Natural killer cell (primary cell): ENCODE measurements around the gene RPGRIP1. TPM values are rescaled to one million over a fixed set of nuclear protein-coding genes. Genes with fewer than 3 reads are reported as not detected.

Source experiments
- total RNA-seq, 4 donors: library from RNA; stranded (reverse); fragments of 120-200 nt in 1 of 4; gene quantifications; one replicate each; pipeline versions ENCODE4 v1.2.3 to v1.2.4, GENCODE V29; 2013 to 2022

Gene RPGRIP1
- total RNA-seq, 3 donors from 2014 or later (not counting 1 experiment from before 2014, with no cell fraction given), result 0.68 to 0.85 TPM; not detected in 1

Other genes starting within 250 kb of the RPGRIP1 start
- gene TPPP2, start 249.9 kb upstream of the RPGRIP1 start, total RNA-seq, result not detected
- not detected for gene RNASE13, start 245.3 kb upstream of the RPGRIP1 start, total RNA-seq
- not detected for gene RNASE7, start 237.7 kb upstream of the RPGRIP1 start, total RNA-seq
- gene RNASE8, start 222.3 kb upstream of the RPGRIP1 start, total RNA-seq, result not detected
- gene ARHGEF40, start 209.8 kb upstream of the RPGRIP1 start, total RNA-seq, result 1 to 10 TPM; 4.4 to 6.9 (median 6.0) TPM
- gene ZNF219, start 181.4 kb upstream of the RPGRIP1 start, total RNA-seq, result 1 to 10 TPM; 5.6 to 8.4 (median 7.7) TPM
- gene TMEM253, start 179.0 kb upstream of the RPGRIP1 start, total RNA-seq, result under 1 TPM in 1 of 3 donors, not detected in 2; 0.40 TPM
- gene OR5AU1, start 124.0 kb upstream of the RPGRIP1 start, total RNA-seq, result not detected
- 100 to 1,000 TPM; 501 to 547 (median 515) TPM for gene HNRNPC, start 10.6 kb upstream of the RPGRIP1 start, total RNA-seq
- gene SUPT16H, start 103.9 kb downstream of the RPGRIP1 start, total RNA-seq, result 10 to 100 TPM; 60.3 to 72.6 (median 65.1) TPM
- 100 to 1,000 TPM; 150 to 167 (median 162) TPM for gene CHD8, start 176.0 kb downstream of the RPGRIP1 start, total RNA-seq
- gene RAB2B, start 196.9 kb downstream of the RPGRIP1 start, total RNA-seq, result 10 to 100 TPM; 43.3 to 64.7 (median 50.9) TPM
- 100 to 1,000 TPM; 103 to 123 (median 123) TPM for gene TOX4, start 197.1 kb downstream of the RPGRIP1 start, total RNA-seq
- 10 to 100 TPM; 63.3 to 72.5 (median 68.3) TPM for gene METTL3, start 231.3 kb downstream of the RPGRIP1 start, total RNA-seq
- 1 to 10 TPM; 1.6 to 2.5 (median 2.2) TPM for gene SALL2, start 246.3 kb downstream of the RPGRIP1 start, total RNA-seq